Measurements from ENCODE around the gene LRRTM1. TPM values are rescaled to one million over a fixed set of nuclear protein-coding genes. Genes with fewer than 3 reads are reported as not detected.

Gene LRRTM1
- total RNA-seq, 1 experiment from 2014 or later, result not detected

DNA sequence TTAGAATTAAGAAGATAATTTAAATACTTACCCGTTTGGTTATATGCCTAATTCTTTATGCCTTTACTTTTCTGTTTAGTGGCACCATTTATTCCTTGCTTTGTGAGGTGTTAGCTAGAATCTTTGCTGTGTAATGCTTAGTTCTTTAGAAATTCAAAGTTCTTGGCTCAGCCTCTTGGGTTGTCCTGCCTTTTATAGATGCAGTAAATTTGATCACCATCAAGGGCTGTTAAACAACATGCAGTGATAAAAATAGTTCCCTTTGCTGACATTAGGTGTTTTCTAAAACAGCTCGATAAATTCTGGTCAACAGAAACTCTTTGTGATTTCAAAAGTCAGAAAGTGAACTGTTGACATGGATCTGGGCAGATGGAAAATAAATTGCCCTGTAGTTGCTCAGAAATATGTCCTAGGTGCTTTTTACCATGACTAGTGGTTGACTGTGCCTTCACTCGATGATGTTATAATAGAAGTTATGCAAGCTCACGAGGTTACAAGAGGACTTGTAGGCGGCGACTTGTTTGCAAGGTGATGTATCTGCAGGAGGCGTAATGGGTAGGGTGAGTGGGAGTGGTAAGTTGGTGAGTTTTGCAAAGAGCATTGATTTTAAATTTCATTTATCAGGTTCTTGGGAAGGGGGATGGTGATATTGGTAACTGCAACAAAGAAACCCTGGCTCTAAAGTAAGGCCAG, 52.1 kb downstream of the LRRTM1 start:
- no peaks in the 10 kb centered on the region for H4K20me1 ChIP-seq (ENCODE audit: insufficient read depth)
- H3K4me1 ChIP-seq (ENCODE audit: control insufficient read depth in 1 of 2, insufficient read depth in 2 of 2, low read length in 2 of 2), result no peaks in the 10 kb centered on the region
- no peaks in the 10 kb centered on the region for H3K79me2 ChIP-seq (ENCODE audit: insufficient read depth, low read length)
- H3K27me3 ChIP-seq (ENCODE audit: insufficient read depth, low read length), result no peaks in the 10 kb centered on the region
- no peak for ATAC-seq
- H3K4me3 ChIP-seq (replicated peaks in 1 of 2; ENCODE audit: low read depth in 1 of 2, low read length in 2 of 2), result no peak overlapping the region
- H3K36me3 ChIP-seq (ENCODE audit: control insufficient read depth in 1 of 2, insufficient read depth in 2 of 2, low read length in 2 of 2), result no peaks in the 10 kb centered on the region
- intact Hi-C loops (cut with micrococcal nuclease), result no loop called here
- ChIA-PET CTCF (no interaction called here), RAD21 (ENCODE audit: low non-redundant PET in 1 of 2, low total read pairs in 2 of 2, uncharacterized antibody in 2 of 2, unreplicated experiment in 2 of 2) (no interaction called here), POLR2A (no interaction called here)
- no peak overlapping the region for H3K27ac ChIP-seq (ENCODE audit: low read depth, low read length)
- no peak overlapping the region for H3K9ac ChIP-seq (ENCODE audit: low read length)
- H3K9me3 ChIP-seq (ENCODE audit: control insufficient read depth in 1 of 2, insufficient read depth in 1 of 2, low read depth in 1 of 2, low read length in 2 of 2), result peaks cover 3 to 10% of the 10 kb centered on the region in 2 experiments; a peak in 2 of 4 replicates
- no peak overlapping the region for H3K4me2 ChIP-seq (ENCODE audit: low read length)
- DNase-seq (ENCODE audit: low read depth, low spot score), result no peak
- no peaks in the 10 kb centered on the region for H3K9me2 ChIP-seq (ENCODE audit: insufficient read depth)
- no TSS peak for BruUV-seq (replicated peaks)
- H2AFZ ChIP-seq (ENCODE audit: low read depth, low read length, poor library complexity, severe bottlenecking), result no peak overlapping the region
- TF ChIP-seq, protein P1, sequence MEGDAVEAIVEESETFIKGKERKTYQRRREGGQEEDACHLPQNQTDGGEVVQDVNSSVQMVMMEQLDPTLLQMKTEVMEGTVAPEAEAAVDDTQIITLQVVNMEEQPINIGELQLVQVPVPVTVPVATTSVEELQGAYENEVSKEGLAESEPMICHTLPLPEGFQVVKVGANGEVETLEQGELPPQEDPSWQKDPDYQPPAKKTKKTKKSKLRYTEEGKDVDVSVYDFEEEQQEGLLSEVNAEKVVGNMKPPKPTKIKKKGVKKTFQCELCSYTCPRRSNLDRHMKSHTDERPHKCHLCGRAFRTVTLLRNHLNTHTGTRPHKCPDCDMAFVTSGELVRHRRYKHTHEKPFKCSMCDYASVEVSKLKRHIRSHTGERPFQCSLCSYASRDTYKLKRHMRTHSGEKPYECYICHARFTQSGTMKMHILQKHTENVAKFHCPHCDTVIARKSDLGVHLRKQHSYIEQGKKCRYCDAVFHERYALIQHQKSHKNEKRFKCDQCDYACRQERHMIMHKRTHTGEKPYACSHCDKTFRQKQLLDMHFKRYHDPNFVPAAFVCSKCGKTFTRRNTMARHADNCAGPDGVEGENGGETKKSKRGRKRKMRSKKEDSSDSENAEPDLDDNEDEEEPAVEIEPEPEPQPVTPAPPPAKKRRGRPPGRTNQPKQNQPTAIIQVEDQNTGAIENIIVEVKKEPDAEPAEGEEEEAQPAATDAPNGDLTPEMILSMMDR (IDR thresholded peaks at IDR 0.05 in 2 of 3, conservative IDR thresholded peaks at IDR 0.05 in 1 of 3; ENCODE audit: borderline replicate concordance in 1 of 3, insufficient read depth in 1 of 3, low read depth in 2 of 3, low read length in 2 of 3), result no peak
- TF ChIP-seq EZH2phosphoT487 (IDR thresholded peaks at IDR 0.05; ENCODE audit: borderline replicate concordance), result no peak
- no peak for TF ChIP-seq ZNF274 (IDR thresholded peaks at IDR 0.05; ENCODE audit: low read depth, low read length)
- TF ChIP-seq CEBPB (IDR thresholded peaks at IDR 0.05; ENCODE audit: low read depth), result no peak
- no peak for TF ChIP-seq TCF7L2 (IDR thresholded peaks at IDR 0.05; ENCODE audit: borderline replicate concordance, extremely low read depth, insufficient read depth, insufficient read length)
- no peak for TF ChIP-seq FOSL1 (IDR thresholded peaks at IDR 0.05; ENCODE audit: low read depth)
- no peak for TF ChIP-seq SRF (IDR thresholded peaks at IDR 0.05; ENCODE audit: low read depth)
- TF ChIP-seq POLR2AphosphoS5 (IDR thresholded peaks at IDR 0.05; ENCODE audit: low read depth, low read length), result no peak
- TF ChIP-seq ZBTB33 (IDR thresholded peaks at IDR 0.05; ENCODE audit: extremely low read depth, insufficient replicate concordance, low read length), result no peak
- no peak for TF ChIP-seq CBX3 (IDR thresholded peaks at IDR 0.05; ENCODE audit: low read depth)
- TF ChIP-seq EZH2 (IDR thresholded peaks at IDR 0.05), result no peak
- no peak for TF ChIP-seq JUND (IDR thresholded peaks at IDR 0.05)
- no peak for TF ChIP-seq REST (IDR thresholded peaks at IDR 0.05; ENCODE audit: low read depth)
